ENCODE measurements around the gene COTL1. TPM values are rescaled to one million over a fixed set of nuclear protein-coding genes. Genes with fewer than 3 reads are reported as not detected.

Gene COTL1
- total and polyA plus RNA-seq, 9 of the 15 experiments (the other 6 are each of a cell fraction or from before 2014, with no cell fraction given) = 27.7 to 185 (median 72.5) TPM

DNA sequence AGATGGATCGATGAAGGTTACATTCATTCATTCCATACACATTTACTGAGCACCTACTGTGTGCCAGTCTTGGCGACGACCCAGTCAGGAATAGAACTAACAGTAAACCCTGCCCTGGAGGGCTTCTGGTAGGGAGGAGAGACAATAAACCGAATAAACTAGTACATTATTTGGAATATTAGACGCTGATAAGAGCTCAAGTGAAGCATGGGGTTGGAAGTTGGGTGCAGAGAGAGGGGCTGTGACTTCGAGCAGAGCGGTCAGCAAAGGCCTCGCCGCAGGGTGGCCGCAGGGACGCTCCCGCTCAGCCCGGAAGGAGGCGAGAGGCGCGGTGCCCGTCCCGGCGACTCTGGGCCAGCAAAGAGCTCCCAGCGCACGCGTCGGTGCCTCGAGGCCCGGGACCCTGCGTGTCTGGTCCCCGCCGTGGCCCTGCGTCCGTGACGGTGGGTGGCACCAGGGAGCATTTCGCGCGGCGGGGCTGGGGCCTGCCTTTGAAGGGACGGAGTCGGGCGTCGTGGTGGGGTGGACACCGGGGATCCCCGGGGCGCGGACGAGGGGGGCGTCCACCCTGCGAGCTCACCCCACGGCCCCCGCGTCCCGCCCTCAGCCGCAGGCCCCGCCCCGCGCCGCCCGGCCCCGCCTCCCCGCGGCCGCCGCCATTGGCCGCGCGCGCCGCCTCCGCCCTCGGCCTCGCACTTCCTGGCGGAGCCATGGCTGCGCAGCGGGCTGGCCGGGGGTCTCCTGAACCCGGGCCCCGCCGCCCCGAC lies 30.1 kb upstream of the COTL1 start, which contains the start of gene KLHL36 (continued):
- TF ChIP-seq MTA3 (IDR thresholded peaks at IDR 0.05; ENCODE audit: borderline replicate concordance) = peak; percentile 87
- TF ChIP-seq TEAD1 (CRISPR knock-in tag; IDR thresholded peaks at IDR 0.05) = peak in 1 of 2 experiments; percentile 73; a peak in 1 of 4 replicates
- TF ChIP-seq, protein P1, sequence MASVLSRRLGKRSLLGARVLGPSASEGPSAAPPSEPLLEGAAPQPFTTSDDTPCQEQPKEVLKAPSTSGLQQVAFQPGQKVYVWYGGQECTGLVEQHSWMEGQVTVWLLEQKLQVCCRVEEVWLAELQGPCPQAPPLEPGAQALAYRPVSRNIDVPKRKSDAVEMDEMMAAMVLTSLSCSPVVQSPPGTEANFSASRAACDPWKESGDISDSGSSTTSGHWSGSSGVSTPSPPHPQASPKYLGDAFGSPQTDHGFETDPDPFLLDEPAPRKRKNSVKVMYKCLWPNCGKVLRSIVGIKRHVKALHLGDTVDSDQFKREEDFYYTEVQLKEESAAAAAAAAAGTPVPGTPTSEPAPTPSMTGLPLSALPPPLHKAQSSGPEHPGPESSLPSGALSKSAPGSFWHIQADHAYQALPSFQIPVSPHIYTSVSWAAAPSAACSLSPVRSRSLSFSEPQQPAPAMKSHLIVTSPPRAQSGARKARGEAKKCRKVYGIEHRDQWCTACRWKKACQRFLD (CRISPR knock-in tag; IDR thresholded peaks at IDR 0.05) = no peak
- no peak for TF ChIP-seq ZNF785 (CRISPR knock-in tag; IDR thresholded peaks at IDR 0.05)
- no peak for TF ChIP-seq FOS (IDR thresholded peaks at IDR 0.05; ENCODE audit: extremely low read depth, insufficient read length)
- no peak for TF ChIP-seq ZNF408 (CRISPR knock-in tag; IDR thresholded peaks at IDR 0.05; ENCODE audit: low read depth)
- no peak for TF ChIP-seq KAT2B (IDR thresholded peaks at IDR 0.05; ENCODE audit: low read depth, low read length)
- peak; percentile 67; the same call in 1 of the 2 replicates for TF ChIP-seq ZBTB1 (CRISPR knock-in tag; IDR thresholded peaks at IDR 0.05; ENCODE audit: borderline replicate concordance, low read depth)
- TF ChIP-seq, protein P2, sequence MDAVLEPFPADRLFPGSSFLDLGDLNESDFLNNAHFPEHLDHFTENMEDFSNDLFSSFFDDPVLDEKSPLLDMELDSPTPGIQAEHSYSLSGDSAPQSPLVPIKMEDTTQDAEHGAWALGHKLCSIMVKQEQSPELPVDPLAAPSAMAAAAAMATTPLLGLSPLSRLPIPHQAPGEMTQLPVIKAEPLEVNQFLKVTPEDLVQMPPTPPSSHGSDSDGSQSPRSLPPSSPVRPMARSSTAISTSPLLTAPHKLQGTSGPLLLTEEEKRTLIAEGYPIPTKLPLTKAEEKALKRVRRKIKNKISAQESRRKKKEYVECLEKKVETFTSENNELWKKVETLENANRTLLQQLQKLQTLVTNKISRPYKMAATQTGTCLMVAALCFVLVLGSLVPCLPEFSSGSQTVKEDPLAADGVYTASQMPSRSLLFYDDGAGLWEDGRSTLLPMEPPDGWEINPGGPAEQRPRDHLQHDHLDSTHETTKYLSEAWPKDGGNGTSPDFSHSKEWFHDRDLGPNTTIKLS (IDR thresholded peaks at IDR 0.05; ENCODE audit: borderline replicate concordance, low read depth) = peak; percentile 51; the same call in 1 of the 2 replicates
- TF ChIP-seq PCBP1 (IDR thresholded peaks at IDR 0.05; ENCODE audit: low read depth, low read length, poor library complexity, severe bottlenecking) = peak; percentile 64
- TF ChIP-seq CBFB (CRISPR knock-in tag; IDR thresholded peaks at IDR 0.05) = no peak; the same call in 1 of the 2 replicates
- TF ChIP-seq HSF4 (CRISPR knock-in tag; IDR thresholded peaks at IDR 0.05; ENCODE audit: borderline replicate concordance) = no peak
- TF ChIP-seq E2F3 (CRISPR knock-in tag; IDR thresholded peaks at IDR 0.05) = peak; percentile 70
- TF ChIP-seq, protein P3, sequence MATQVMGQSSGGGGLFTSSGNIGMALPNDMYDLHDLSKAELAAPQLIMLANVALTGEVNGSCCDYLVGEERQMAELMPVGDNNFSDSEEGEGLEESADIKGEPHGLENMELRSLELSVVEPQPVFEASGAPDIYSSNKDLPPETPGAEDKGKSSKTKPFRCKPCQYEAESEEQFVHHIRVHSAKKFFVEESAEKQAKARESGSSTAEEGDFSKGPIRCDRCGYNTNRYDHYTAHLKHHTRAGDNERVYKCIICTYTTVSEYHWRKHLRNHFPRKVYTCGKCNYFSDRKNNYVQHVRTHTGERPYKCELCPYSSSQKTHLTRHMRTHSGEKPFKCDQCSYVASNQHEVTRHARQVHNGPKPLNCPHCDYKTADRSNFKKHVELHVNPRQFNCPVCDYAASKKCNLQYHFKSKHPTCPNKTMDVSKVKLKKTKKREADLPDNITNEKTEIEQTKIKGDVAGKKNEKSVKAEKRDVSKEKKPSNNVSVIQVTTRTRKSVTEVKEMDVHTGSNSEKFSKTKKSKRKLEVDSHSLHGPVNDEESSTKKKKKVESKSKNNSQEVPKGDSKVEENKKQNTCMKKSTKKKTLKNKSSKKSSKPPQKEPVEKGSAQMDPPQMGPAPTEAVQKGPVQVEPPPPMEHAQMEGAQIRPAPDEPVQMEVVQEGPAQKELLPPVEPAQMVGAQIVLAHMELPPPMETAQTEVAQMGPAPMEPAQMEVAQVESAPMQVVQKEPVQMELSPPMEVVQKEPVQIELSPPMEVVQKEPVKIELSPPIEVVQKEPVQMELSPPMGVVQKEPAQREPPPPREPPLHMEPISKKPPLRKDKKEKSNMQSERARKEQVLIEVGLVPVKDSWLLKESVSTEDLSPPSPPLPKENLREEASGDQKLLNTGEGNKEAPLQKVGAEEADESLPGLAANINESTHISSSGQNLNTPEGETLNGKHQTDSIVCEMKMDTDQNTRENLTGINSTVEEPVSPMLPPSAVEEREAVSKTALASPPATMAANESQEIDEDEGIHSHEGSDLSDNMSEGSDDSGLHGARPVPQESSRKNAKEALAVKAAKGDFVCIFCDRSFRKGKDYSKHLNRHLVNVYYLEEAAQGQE (IDR thresholded peaks at IDR 0.05; ENCODE audit: borderline replicate concordance) = no peak
- TF ChIP-seq, protein P3 (CRISPR knock-in tag; IDR thresholded peaks at IDR 0.05; ENCODE audit: low read depth) = peak; percentile 80; the same call in 1 of the 2 replicates
- no peak for TF ChIP-seq ZNF644 (tag; IDR thresholded peaks at IDR 0.05; ENCODE audit: low read depth)
- no peak for TF ChIP-seq KAT8 (IDR thresholded peaks at IDR 0.05; ENCODE audit: low read depth)

Data from K562 (cell line).